BLaER1 (cell line): Measurements from ENCODE around the gene ENDOV.
A peak's percentile ranks its signal among the peaks of the same experiment; 100 is the strongest.

ENCODE experiments used
- H3K27ac ChIP-seq: shearing (Covaris generic); formaldehyde crosslinking; 2 replicates; pipeline ENCODE4 v1.8.1; 2022
- H3K27me3 ChIP-seq: shearing (Covaris generic); formaldehyde crosslinking; 2 replicates; pipeline ENCODE4 v1.8.1; 2022
- H3K36me3 ChIP-seq: shearing (Covaris generic); formaldehyde crosslinking; 2 replicates; pipeline ENCODE4 v1.8.1; 2022
- H3K4me1 ChIP-seq: shearing (Covaris generic); formaldehyde crosslinking; 2 replicates; pipeline ENCODE4 v1.8.1; 2022
- H3K4me2 ChIP-seq: shearing (Covaris generic); formaldehyde crosslinking; 2 replicates; pipeline ENCODE4 v1.8.1; 2022
- H3K4me3 ChIP-seq: shearing (Covaris generic); formaldehyde crosslinking; 2 replicates; pipeline ENCODE4 v1.8.1; 2022
- H3K9ac ChIP-seq: shearing (Covaris generic); formaldehyde crosslinking; 2 replicates; pipeline ENCODE4 v1.8.1; 2022
- H3K9me3 ChIP-seq: shearing (Covaris generic); formaldehyde crosslinking; 2 replicates; pipeline ENCODE4 v1.8.1; 2022
- H4K20me1 ChIP-seq: shearing (Covaris generic); formaldehyde crosslinking; 2 replicates; pipeline ENCODE4 v1.8.1; 2022
- Cebpa-rat ChIP-seq: shearing (Covaris generic); IDR thresholded peaks from 2 replicates; pipeline ENCODE4 v1.8.1; 2022

Gene ENDOV

GRCh38 chr17:80471922-80472321 lies 57.0 kb downstream of the ENDOV start:
- H3K27me3 ChIP-seq: peaks cover 100% of the 10 kb centered on the region

GRCh38 chr17:80472996-80473395 lies 58.0 kb downstream of the ENDOV start:
- Histone ChIP-seq H3K4me2 (no peak overlapping the region), H3K9me3 (no peaks in the 10 kb centered on the region), H3K36me3 (no peaks in the 10 kb centered on the region), H3K27me3 (peaks cover 100% of the 10 kb centered on the region), H3K27ac (no peak overlapping the region), H3K4me1 (peaks cover 59% of the 10 kb centered on the region), H3K9ac (no peak overlapping the region), H4K20me1 (peaks cover 67% of the 10 kb centered on the region), H3K4me3 (no peak overlapping the region)
- no peak for TF ChIP-seq Cebpa-rat

More at GRCh38 chr17:80471922-80472321, 57.0 kb downstream of the ENDOV start:
- Histone ChIP-seq H3K9me3 (no peaks in the 10 kb centered on the region), H3K4me3 (no peak overlapping the region), H4K20me1 (peaks cover 57% of the 10 kb centered on the region), H3K4me1 (peaks cover 48% of the 10 kb centered on the region), H3K36me3 (no peaks in the 10 kb centered on the region), H3K9ac (no peak overlapping the region), H3K27ac (no peak overlapping the region), H3K4me2 (peak overlapping the region; percentile 13)
- no peak for TF ChIP-seq Cebpa-rat

GRCh38 chr17:80473701-80474100 lies 58.7 kb downstream of the ENDOV start:
- Histone ChIP-seq H3K4me3 (no peak overlapping the region), H3K9me3 (no peaks in the 10 kb centered on the region), H3K4me2 (peak overlapping the region; percentile 82; the same call in 1 of the 2 replicates), H3K4me1 (peaks cover 65% of the 10 kb centered on the region), H3K27ac (no peak overlapping the region), H3K36me3 (no peaks in the 10 kb centered on the region), H3K9ac (no peak overlapping the region), H4K20me1 (peaks cover 67% of the 10 kb centered on the region), H3K27me3 (peaks cover 100% of the 10 kb centered on the region)
- TF ChIP-seq Cebpa-rat: no peak

GRCh38 chr17:80474231-80474960 lies 59.4 kb downstream of the ENDOV start:
- no peaks in the 10 kb centered on the region for H3K9me3 ChIP-seq
- H4K20me1 ChIP-seq: peaks cover 69% of the 10 kb centered on the region
- TF ChIP-seq Cebpa-rat: no peak
- peak overlapping the region; percentile 82 for H3K4me2 ChIP-seq
- peak overlapping the region; percentile 4; the same call in 1 of the 2 replicates for H3K4me3 ChIP-seq
- no peak overlapping the region for H3K27ac ChIP-seq
- H3K36me3 ChIP-seq: no peaks in the 10 kb centered on the region
- peaks cover 100% of the 10 kb centered on the region for H3K27me3 ChIP-seq
- peaks cover 62% of the 10 kb centered on the region for H3K4me1 ChIP-seq
- no peak overlapping the region for H3K9ac ChIP-seq

- H3K4me2 ChIP-seq: peak overlapping the region; percentile 82
- H3K27ac ChIP-seq: no peak overlapping the region
- H3K4me1 ChIP-seq: peaks cover 61% of the 10 kb centered on the region
- no peak for TF ChIP-seq Cebpa-rat
- H4K20me1 ChIP-seq: peaks cover 65% of the 10 kb centered on the region
- no peaks in the 10 kb centered on the region for H3K36me3 ChIP-seq
- no peak overlapping the region for H3K9ac ChIP-seq
- peak overlapping the region; percentile 4; the same call in 1 of the 2 replicates for H3K4me3 ChIP-seq
- peaks cover 100% of the 10 kb centered on the region for H3K27me3 ChIP-seq
- H3K9me3 ChIP-seq: no peaks in the 10 kb centered on the region
These were observed 60.3 kb downstream of the ENDOV start for GRCh38 chr17:80474961-80475909.

GRCh38 chr17:80475910-80476876 lies 61.2 kb downstream of the ENDOV start, which contains the start of gene NPTX1:
Gene NPTX1, minus strand, starts transcription at chr17:80476607. Its CDS starts 161 bp downstream, at chr17:80476446.
- Histone ChIP-seq H3K27me3 (peaks cover 100% of the 10 kb centered on the region), H4K20me1 (peaks cover 65% of the 10 kb centered on the region), H3K9ac (no peak within 1 kb of the TSS)

GRCh38 chr17:80476877-80477646 lies 62.1 kb downstream of the ENDOV start:
- Histone ChIP-seq H3K27me3 (peaks cover 100% of the 10 kb centered on the region), H3K9ac (no peak overlapping the region), H3K9me3 (no peaks in the 10 kb centered on the region), H4K20me1 (peaks cover 65% of the 10 kb centered on the region), H3K27ac (no peak overlapping the region), H3K36me3 (no peaks in the 10 kb centered on the region), H3K4me3 (peak overlapping the region; percentile 61), H3K4me2 (peak overlapping the region; percentile 86), H3K4me1 (peaks cover 71% of the 10 kb centered on the region)
- no peak for TF ChIP-seq Cebpa-rat

More at GRCh38 chr17:80475910-80476876, 61.2 kb downstream of the ENDOV start, which contains the start of gene NPTX1:
- no peaks in the 10 kb centered on the region for H3K36me3 ChIP-seq
- peak within 1 kb of the TSS; percentile 86 for H3K4me2 ChIP-seq
- H3K27ac ChIP-seq: no peak within 1 kb of the TSS
- TF ChIP-seq Cebpa-rat: no peak
- H3K4me1 ChIP-seq: peaks cover 70% of the 10 kb centered on the region
- H3K9me3 ChIP-seq: no peaks in the 10 kb centered on the region
- peak within 1 kb of the TSS; percentile 61 for H3K4me3 ChIP-seq

GRCh38 chr17:80477647-80478478 lies 62.9 kb downstream of the ENDOV start:
- peaks cover 75% of the 10 kb centered on the region for H3K4me1 ChIP-seq
- H3K36me3 ChIP-seq: no peaks in the 10 kb centered on the region
- H4K20me1 ChIP-seq: peaks cover 62% of the 10 kb centered on the region
- TF ChIP-seq Cebpa-rat: no peak
- no peak overlapping the region for H3K27ac ChIP-seq
- H3K9me3 ChIP-seq: no peaks in the 10 kb centered on the region
- H3K9ac ChIP-seq: no peak overlapping the region
- peak overlapping the region; percentile 86 for H3K4me2 ChIP-seq
- peak overlapping the region; percentile 61 for H3K4me3 ChIP-seq
- peaks cover 98% of the 10 kb centered on the region for H3K27me3 ChIP-seq
